Activated CD8-positive, alpha-beta T cell treated with anti-CD3 and anti-CD28 coated beads for 36 hours (primary cell): ENCODE data around the gene COG3. TPM values are rescaled to one million over a fixed set of nuclear protein-coding genes. Genes with fewer than 3 reads are reported as not detected.
"Not testable (repeated sequence)": the region's sequence is repeated elsewhere in the genome, so short reads cannot be mapped to it uniquely, and the experiment has no call there.

ENCODE experiments used
- ATAC-seq: fragments of 200-7000 bp; cut with Tn5 transposase; one replicate; pipeline ENCODE4 v1.10.0; 2021; ENCODE audit warnings: mild to moderate bottlenecking, moderate library complexity
- CTCF ChIA-PET: fragments of 350-600 bp; sonication (Branson Sonifier 250); formaldehyde crosslinking; loops from one replicate; lab custom pipeline; 2021; ENCODE audit warnings: antibody characterized with exemption; lab: Charles Lee
- POLR2A ChIA-PET: fragments of 350-600 bp; sonication (Branson Sonifier 250); formaldehyde crosslinking; loops from one replicate; lab custom pipeline; 2021; ENCODE audit warnings: antibody characterized with exemption; lab: Charles Lee
- DNase-seq: peaks from one replicate; pipeline ENCODE4 v3.0.0-alpha.2; 2020
- H3K27ac Mint-ChIP-seq: one replicate; pipeline ENCODE4 v1.8.0; 2021; ENCODE audit warnings: mild to moderate bottlenecking, mixed read lengths
- H3K27me3 Mint-ChIP-seq: one replicate; pipeline ENCODE4 v1.8.0; 2021; ENCODE audit warnings: mixed read lengths
- H3K36me3 Mint-ChIP-seq: one replicate; pipeline ENCODE4 v1.8.0; 2021; ENCODE audit warnings: low read depth, mixed read lengths
- H3K4me1 Mint-ChIP-seq: one replicate; pipeline ENCODE4 v1.8.0; 2021; ENCODE audit warnings: low read depth, mixed read lengths
- H3K4me3 Mint-ChIP-seq: one replicate; pipeline ENCODE4 v1.8.0; 2021; ENCODE audit warnings: mild to moderate bottlenecking, moderate library complexity, mixed read lengths
- H3K9me3 Mint-ChIP-seq: one replicate; pipeline ENCODE4 v1.8.0; 2021; ENCODE audit warnings: mixed read lengths
- CTCF ChIP-seq: fragments of 200-600 bp; IDR thresholded peaks from one replicate; pipeline ENCODE4 v1.8.0; 2022; ENCODE audit warnings: antibody characterized with exemption, mild to moderate bottlenecking
- intact Hi-C: fragments of 100-400 bp; cut with micrococcal nuclease; formaldehyde crosslinking; loops from one replicate; pipeline ENCODE4 v1.10.0; 2022
- total RNA-seq, 2 experiments: library from RNA; stranded (reverse); gene quantifications; one replicate each; pipeline ENCODE4 v1.2.3, GENCODE V29; 2021

The COG3 gene, protein sequence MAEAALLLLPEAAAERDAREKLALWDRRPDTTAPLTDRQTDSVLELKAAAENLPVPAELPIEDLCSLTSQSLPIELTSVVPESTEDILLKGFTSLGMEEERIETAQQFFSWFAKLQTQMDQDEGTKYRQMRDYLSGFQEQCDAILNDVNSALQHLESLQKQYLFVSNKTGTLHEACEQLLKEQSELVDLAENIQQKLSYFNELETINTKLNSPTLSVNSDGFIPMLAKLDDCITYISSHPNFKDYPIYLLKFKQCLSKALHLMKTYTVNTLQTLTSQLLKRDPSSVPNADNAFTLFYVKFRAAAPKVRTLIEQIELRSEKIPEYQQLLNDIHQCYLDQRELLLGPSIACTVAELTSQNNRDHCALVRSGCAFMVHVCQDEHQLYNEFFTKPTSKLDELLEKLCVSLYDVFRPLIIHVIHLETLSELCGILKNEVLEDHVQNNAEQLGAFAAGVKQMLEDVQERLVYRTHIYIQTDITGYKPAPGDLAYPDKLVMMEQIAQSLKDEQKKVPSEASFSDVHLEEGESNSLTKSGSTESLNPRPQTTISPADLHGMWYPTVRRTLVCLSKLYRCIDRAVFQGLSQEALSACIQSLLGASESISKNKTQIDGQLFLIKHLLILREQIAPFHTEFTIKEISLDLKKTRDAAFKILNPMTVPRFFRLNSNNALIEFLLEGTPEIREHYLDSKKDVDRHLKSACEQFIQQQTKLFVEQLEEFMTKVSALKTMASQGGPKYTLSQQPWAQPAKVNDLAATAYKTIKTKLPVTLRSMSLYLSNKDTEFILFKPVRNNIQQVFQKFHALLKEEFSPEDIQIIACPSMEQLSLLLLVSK
- total RNA-seq: 10 to 100 TPM; 19.9 to 22.1 TPM

DNA sequence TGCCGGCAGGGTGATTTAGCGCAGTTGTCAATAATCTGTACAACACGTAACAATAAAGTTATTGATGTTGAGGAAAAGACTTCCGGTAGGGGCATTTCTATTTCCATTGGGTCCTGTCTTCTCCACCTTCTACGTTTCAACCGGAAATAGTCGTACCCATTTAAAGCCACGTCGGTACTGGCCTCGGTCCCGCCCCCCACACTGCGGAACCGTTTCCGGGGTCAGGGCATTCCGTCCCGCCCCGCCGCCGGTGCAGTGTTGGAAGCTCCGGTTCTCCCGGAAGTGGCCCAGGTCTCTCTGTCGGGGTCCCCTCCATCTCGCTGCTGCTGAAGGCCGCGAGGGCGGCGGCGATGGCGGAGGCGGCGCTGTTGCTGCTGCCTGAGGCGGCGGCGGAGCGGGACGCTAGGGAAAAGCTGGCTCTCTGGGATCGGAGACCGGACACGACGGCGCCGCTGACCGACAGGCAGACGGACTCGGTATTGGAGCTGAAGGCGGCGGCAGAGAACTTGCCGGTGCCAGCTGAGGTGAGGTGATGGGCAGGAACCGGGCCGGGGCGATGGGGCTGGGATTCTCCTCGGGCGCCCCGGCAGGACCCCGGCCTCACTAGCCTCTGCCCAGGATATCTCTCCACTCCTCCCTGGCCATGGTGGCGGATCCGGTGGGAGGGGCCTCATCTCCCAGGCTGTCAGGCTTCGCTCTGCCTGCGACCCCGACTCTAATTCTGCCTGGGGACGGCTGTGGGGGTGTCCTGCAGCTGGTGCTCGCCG is at the start of gene COG3:
COG3 (plus strand) TSS at position 253 of the 767 bp plus-strand sequence; CDS start at position 351, 98 bp downstream.
- no peak for TF ChIP-seq CTCF
- peak within 1 kb of the TSS; percentile 93 for H3K4me3 Mint-ChIP-seq
- no peaks in the 10 kb centered on the region for H3K27me3 Mint-ChIP-seq
- ATAC-seq (peak; percentile 98), DNase-seq (peak; percentile 97)
- H3K36me3 Mint-ChIP-seq: peaks cover 3% of the 10 kb centered on the region
- intact Hi-C loops: no loop called here
- ChIA-PET POLR2A (interaction anchor here (0.5 to 2.1 kb wide), 10 partner anchors 10 to 124 kb away, joined by 3 to 11 read pairs (median 5); partner anchors contain the start of genes SLC25A30 and TPT1), CTCF (interaction anchor here (0.8 to 3.6 kb wide), 6 partner anchors 9 to 94 kb away, joined by 3 to 14 read pairs (median 5); no protein-coding TSS in a partner anchor)
- H3K9me3 Mint-ChIP-seq: no peaks in the 10 kb centered on the region
- H3K4me1 Mint-ChIP-seq: peaks cover 43% of the 10 kb centered on the region
- peak within 1 kb of the TSS; percentile 95 for H3K27ac Mint-ChIP-seq

DNA sequence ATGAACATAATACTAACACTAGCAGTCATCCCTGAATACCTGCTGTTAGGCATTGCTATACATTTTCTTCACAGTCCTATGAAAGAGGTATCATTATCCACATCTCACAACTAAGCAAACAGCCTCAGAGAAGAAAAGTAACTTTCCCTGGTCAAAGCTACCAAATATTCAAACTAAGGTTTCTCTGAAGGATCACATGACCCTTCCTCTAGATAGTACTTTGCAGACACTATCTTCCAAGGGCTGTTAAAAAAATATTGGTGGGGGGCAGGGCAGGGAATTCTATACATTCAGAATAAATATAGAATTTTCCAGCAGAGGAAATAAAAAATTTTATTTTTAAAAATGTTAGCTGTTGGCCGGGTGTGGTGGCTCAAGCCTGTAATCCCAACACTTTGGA is 49.6 kb upstream of the COG3 start:
- Mint-ChIP-seq H3K9me3 (no peaks in the 10 kb centered on the region), H3K4me1 (peaks cover 32% of the 10 kb centered on the region), H3K27ac (no peak overlapping the region), H3K36me3 (peaks cover 6% of the 10 kb centered on the region), H3K27me3 (no peaks in the 10 kb centered on the region), H3K4me3 (no peak overlapping the region)
- DNase-seq (no peak), ATAC-seq (no peak)
- intact Hi-C loops: no loop called here
- ChIA-PET CTCF (interaction anchor here (0.6 to 6.0 kb wide), 6 partner anchors 16 to 74 kb away, joined by 3 to 37 read pairs (median 10); partner anchors contain the start of gene TPT1), POLR2A (interaction anchor here (1.0 to 4.5 kb wide), 2 partner anchors 19 to 83 kb away, joined by 3 to 28 read pairs; no protein-coding TSS in a partner anchor)
- no peak for TF ChIP-seq CTCF

DNA sequence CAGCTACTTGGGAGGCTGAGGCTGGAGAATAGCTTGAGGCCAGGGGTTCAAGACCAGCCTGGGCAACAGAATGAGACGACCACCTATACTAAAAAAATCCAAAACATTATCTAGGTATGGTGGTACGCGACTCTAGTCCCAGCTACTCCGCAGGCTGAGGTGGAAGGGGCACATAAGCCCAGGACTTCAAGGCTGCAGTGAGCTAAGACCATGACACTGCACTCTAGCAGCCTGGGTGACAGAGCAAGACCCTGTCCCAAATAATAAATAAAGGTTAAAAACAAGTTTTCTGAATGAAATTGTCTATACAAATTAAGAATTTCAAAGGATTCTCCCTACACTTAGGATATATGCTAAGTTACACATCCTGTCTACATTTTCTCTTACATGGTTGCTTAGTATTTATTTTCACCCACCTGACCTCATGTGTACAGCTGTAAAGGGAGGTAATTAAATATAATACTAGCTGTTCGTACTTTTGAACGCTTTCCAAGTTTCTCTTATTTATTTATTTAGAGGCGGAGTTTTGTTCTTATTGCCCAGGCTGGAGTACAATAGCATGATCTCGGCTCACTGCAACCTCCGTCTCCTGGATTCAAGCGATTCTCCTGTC is 48.1 kb upstream of the COG3 start:
- no peak for TF ChIP-seq CTCF
- Mint-ChIP-seq H3K27ac (peak overlapping the region; percentile 94), H3K27me3 (no peaks in the 10 kb centered on the region), H3K9me3 (no peaks in the 10 kb centered on the region), H3K36me3 (peaks cover 3% of the 10 kb centered on the region), H3K4me3 (peak overlapping the region; percentile 86), H3K4me1 (peaks cover 27% of the 10 kb centered on the region)
- ATAC-seq (no peak), DNase-seq (no peak)
- ChIA-PET POLR2A (interaction anchor here (0.6 to 4.5 kb wide), 8 partner anchors 14 to 59 kb away, joined by 3 to 28 read pairs (median 4); partner anchors contain the start of gene COG3), CTCF (interaction anchor here (0.9 to 6.0 kb wide), 8 partner anchors 8 to 105 kb away, joined by 3 to 37 read pairs (median 4); partner anchors contain the start of gene COG3)
- intact Hi-C loops: no loop called here

DNA sequence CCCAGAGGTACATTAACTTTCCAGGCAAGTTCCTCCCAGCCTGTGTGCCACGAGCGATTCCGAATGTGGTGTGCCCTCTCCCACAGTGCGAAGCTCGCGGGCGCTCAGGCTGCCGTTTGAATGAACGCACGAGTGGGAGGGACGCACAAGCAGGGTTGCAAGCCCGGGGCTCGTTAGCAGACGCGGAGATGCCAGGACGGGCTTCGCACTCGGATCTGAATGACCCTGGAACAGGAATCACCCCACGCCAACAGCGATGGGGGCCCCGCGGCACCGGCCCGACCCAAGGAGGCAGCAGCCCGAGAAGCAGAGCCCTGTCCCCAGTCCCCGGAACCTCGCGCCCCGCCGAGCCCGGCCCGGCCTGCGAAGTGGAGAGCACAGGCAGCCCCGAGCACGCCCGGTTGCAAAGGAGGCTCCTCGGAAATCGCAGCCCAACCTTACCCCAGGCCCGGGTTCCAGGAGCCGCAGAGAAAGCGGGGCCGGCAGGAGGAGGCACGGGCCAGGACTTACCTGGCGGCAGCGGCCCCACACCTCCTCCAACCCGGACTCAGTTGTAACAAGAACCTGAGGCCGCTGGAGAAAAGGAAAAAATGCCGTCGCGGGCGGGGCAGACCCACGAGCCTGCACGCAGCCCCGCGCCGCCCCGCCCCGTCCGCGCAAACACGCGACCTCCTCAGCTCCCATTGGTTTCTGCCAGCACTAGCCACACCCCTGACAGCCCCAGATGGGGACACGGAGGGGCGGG is 46.8 kb upstream of the COG3 start, which contains the start of gene SLC25A30:
SLC25A30 (minus strand) TSS at position 584 of the 745 bp plus-strand sequence. CDS start 6,948 bp downstream, outside the sequence.
- POLR2A ChIA-PET: interaction anchor here (0.6 to 4.5 kb wide), 10 partner anchors 15 to 138 kb away, joined by 3 to 28 read pairs (median 4); partner anchors contain the start of gene COG3
- Mint-ChIP-seq H3K9me3 (no peaks in the 10 kb centered on the region), H3K4me1 (peaks cover 18% of the 10 kb centered on the region), H3K4me3 (peak within 1 kb of the TSS; percentile 86), H3K36me3 (peaks cover 3% of the 10 kb centered on the region), H3K27me3 (no peaks in the 10 kb centered on the region), H3K27ac (peak within 1 kb of the TSS; percentile 94)
- CTCF ChIA-PET: interaction anchor here (2.0 to 6.0 kb wide), 3 partner anchors 13 to 47 kb away, joined by 7 to 37 read pairs (median 16); no protein-coding TSS in a partner anchor
- DNase-seq (peak; percentile 94), ATAC-seq (peak; percentile 92)
- TF ChIP-seq CTCF: no peak
- intact Hi-C loops: no loop called here

DNA sequence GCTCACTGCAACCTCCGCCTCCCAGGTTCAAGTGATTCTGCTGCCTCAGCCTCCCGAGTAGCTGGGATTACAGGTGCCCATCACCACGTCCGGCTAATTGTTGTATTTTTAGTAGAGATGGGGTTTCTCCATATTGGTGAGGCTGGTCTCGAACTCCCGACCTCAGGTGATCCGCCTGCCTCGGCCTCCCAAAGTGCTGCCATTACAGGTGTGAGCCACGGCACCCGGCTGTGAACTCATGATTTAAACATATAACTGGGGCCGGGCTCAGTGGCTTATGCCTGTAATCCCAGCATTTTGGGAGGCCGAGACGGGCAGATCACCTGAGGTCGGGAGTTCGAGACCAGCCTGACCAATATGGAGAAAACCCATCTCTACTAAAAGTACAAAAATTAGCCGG is 45.4 kb upstream of the COG3 start:
- H3K4me3 Mint-ChIP-seq: not testable (repeated sequence)

More for the DNA sequence above, 45.4 kb upstream of the COG3 start:
- H3K4me1 Mint-ChIP-seq: peaks cover 12% of the 10 kb centered on the region
- DNase-seq, H3K36me3 Mint-ChIP-seq, ATAC-seq, H3K27me3 Mint-ChIP-seq, H3K27ac Mint-ChIP-seq, CTCF ChIA-PET, H3K9me3 Mint-ChIP-seq, intact Hi-C loops: not testable (repeated sequence)
- POLR2A ChIA-PET: interaction anchor here (4.5 kb wide), 1 partner anchor 24 kb away, joined by 28 read pairs; no protein-coding TSS in a partner anchor
